SU-DHL-6 (cell line): Measurements from ENCODE around the gene HGD.

ENCODE experiments used
- CTCF ChIP-seq: fragments of 200-600 bp; sonication (generic); IDR thresholded peaks from one replicate; pipeline ENCODE4 v1.5.1; 2017; ENCODE audit warnings: antibody characterized with exemption, mild to moderate bottlenecking, low read length, moderate library complexity; ENCODE audit not compliant: insufficient read depth, poor library complexity, severe bottlenecking
- EZH2phosphoT487 ChIP-seq: fragments of 200-600 bp; sonication (generic), shearing (Covaris generic); conservative IDR thresholded peaks from 2 replicates; pipeline ENCODE4 v1.6.1; 2018; ENCODE audit warnings: mild to moderate bottlenecking, antibody characterized with exemption, low read length, moderate library complexity, mixed read lengths

GRCh38 chr3:120640231-120640630 lies 41.8 kb downstream of the HGD start:
- no peak for TF ChIP-seq EZH2phosphoT487
- no peak for TF ChIP-seq CTCF
